ENCODE data around the gene GMIP. TPM values are rescaled to one million over a fixed set of nuclear protein-coding genes. Genes with fewer than 3 reads are reported as not detected.
A peak's percentile ranks its signal among the peaks of the same experiment; 100 is the strongest.

GMIP gene
- total and polyA plus RNA-seq, 12 donors, result 1.4 to 11.8 (median 2.4) TPM

GRCh38 chr19:19652482-19653295 lies 9.2 kb upstream of the GMIP start:
- Histone ChIP-seq H3K27ac (no peak overlapping the region), H3K4me3 (no peak overlapping the region), H3K36me3 (peaks cover 7 to 100% (median 66%) of the 10 kb centered on the region in 9 donors), H3K9me3 (no peaks in the 10 kb centered on the region), H3K27me3 (no peaks in the 10 kb centered on the region), H3K4me1 (peaks cover 0 to 6% (median 0%) of the 10 kb centered on the region in 9 donors)
- WGBS, 2 donors, result 92 to 93% methylated on average over 24 of the region's 24 CpGs
- no peak for DNase-seq
- no peak for ATAC-seq
- intact Hi-C loops (cut with DNase I), result no loop called here
- TF ChIP-seq CTCF (IDR thresholded peaks at IDR 0.05), result no peak

DNA sequence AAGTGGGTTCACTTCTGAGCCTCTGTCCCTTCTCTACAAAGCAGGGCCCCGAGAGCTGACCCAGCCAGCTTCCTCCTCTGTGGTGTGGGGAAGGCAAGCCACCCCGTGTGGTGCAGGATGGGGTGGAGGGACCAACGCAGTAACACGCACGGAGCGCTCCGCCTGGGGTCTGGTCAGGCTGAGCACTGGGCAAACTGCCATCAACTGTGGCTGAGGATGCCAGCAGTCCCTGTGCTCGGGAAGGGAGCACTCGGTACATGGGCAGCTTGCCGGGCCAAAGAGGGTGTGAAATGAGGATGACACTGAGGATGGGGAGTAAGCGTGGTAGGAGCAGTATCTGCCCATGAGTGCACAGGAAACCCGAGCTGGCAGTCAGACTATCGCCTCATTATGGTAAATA lies 7.6 kb upstream of the GMIP start:
- Histone ChIP-seq H3K27me3 (no peaks in the 10 kb centered on the region), H3K9me3 (no peaks in the 10 kb centered on the region), H3K27ac (no peak overlapping the region), H3K4me3 (no peak overlapping the region), H3K4me1 (peaks cover 0 to 6% (median 0%) of the 10 kb centered on the region in 9 donors), H3K36me3 (peaks cover 7 to 100% (median 76%) of the 10 kb centered on the region in 9 donors)
- intact Hi-C loops (cut with DNase I), result no loop called here
- 43 to 61% methylated on average over 13 of the region's 13 CpGs for WGBS, 2 donors
- TF ChIP-seq CTCF (IDR thresholded peaks at IDR 0.05), result no peak
- peak; percentile 64 to 67 for DNase-seq
- ATAC-seq, result peak; percentile 12 to 82 (median 69)

- WGBS, 2 donors, result 89 to 90% methylated on average over 9 of the region's 9 CpGs
- Histone ChIP-seq H3K27ac (no peak overlapping the region), H3K27me3 (no peaks in the 10 kb centered on the region), H3K4me1 (peaks cover 0 to 6% (median 0%) of the 10 kb centered on the region in 9 donors), H3K36me3 (peaks cover 7 to 100% (median 75%) of the 10 kb centered on the region in 9 donors), H3K9me3 (no peaks in the 10 kb centered on the region), H3K4me3 (no peak overlapping the region)
- intact Hi-C loops (cut with DNase I), result no loop called here
- no peak for TF ChIP-seq CTCF (IDR thresholded peaks at IDR 0.05)
- ATAC-seq (no peak), DNase-seq (no peak)
These were observed 6.9 kb upstream of the GMIP start for GRCh38 chr19:19650331-19650730.

DNA sequence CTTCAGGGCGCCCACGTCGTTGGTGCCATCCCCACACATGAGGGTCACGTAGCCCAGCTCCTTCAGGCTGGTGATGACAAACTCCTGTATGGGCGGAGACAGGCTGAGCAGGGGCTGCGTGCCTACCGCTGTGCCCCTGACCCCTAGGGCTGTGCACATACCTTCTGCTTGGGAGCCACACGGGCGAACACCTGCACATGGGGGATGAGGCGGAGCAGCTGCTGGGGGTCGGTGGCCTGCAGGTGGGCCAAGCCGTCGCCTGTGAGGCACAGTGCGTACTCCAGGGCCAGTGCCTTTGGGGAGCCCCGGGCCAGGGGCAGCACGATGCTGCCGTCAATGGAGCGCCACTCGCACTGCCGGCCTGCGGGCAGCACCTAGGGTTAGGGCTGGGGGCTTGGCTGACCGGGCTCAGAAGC lies 6.1 kb upstream of the GMIP start:
- 93 to 95% methylated on average over 22 of the region's 22 CpGs for WGBS, 2 donors

More for the DNA sequence above, 6.1 kb upstream of the GMIP start:
- TF ChIP-seq CTCF (IDR thresholded peaks at IDR 0.05), result no peak
- peaks cover 0 to 6% (median 0%) of the 10 kb centered on the region in 9 donors for H3K4me1 ChIP-seq
- ATAC-seq, result peak in 1 of 8 donors; percentile 4
- H3K4me3 ChIP-seq, result no peak overlapping the region
- no peaks in the 10 kb centered on the region for H3K9me3 ChIP-seq
- peaks cover 3 to 100% (median 75%) of the 10 kb centered on the region in 9 donors for H3K36me3 ChIP-seq
- DNase-seq, result no peak
- intact Hi-C loops (cut with DNase I), result no loop called here
- H3K27ac ChIP-seq, result no peak overlapping the region
- no peaks in the 10 kb centered on the region for H3K27me3 ChIP-seq
